SK-N-SH (cell line): ENCODE measurements around the gene PTCD2. TPM values are rescaled to one million over a fixed set of nuclear protein-coding genes. Genes with fewer than 3 reads are reported as not detected.

Experiments used
- CTCF ChIA-PET: fragments of 300-600, 350-600 bp; formaldehyde crosslinking; extraction: SDS; loops from one replicate; lab custom pipeline; 2021; lab: Yijun Ruan, JAX
- POLR2A ChIA-PET: fragments of 350-600 bp; sonication (Branson Sonifier 250); formaldehyde crosslinking; extraction: SDS; loops from one replicate; lab custom pipeline; 2020; ENCODE audit warnings: antibody characterized with exemption, inconsistent platforms; lab: Yijun Ruan, JAX
- DNase-seq: peaks from one replicate; pipeline ENCODE4 v3.0.0; 2012
- H2AFZ ChIP-seq: fragments of 200-600 bp; sonication (generic); 2 replicates; pipeline ENCODE4 v1.8.1; 2016; ENCODE audit warnings: antibody characterized with exemption, mild to moderate bottlenecking, low read depth
- H3F3A ChIP-seq: fragments of 200-600 bp; sonication (generic); replicated peaks from 2 replicates; pipeline ENCODE3; 2016; ENCODE audit warnings: antibody characterized with exemption, mild to moderate bottlenecking; ENCODE audit not compliant: insufficient read depth
- H3K27ac ChIP-seq, 2 experiments: fragments of 200-500 bp in 1 of 2; fragments of 200-600 bp in 1 of 2; sonication (Bioruptor generic) in 1 of 2; sonication (generic), shearing (Covaris generic) in 1 of 2; 2 replicates each; pipeline versions ENCODE4 v1.5.1 to v1.6.1; 2014 to 2016; ENCODE audit warnings: low read depth in 2 of 2, inconsistent platforms in 1 of 2, low read length in 1 of 2, mild to moderate bottlenecking in 1 of 2, mixed read lengths in 1 of 2
- H3K27me3 ChIP-seq: fragments of 200-600 bp; sonication (generic), shearing (Covaris generic); 2 replicates; pipeline ENCODE4 v1.6.1; 2016; ENCODE audit warnings: mixed run types; ENCODE audit not compliant: insufficient read depth
- H3K36me3 ChIP-seq, 2 experiments: fragments of 200-500 bp in 1 of 2; fragments of 200-600 bp in 1 of 2; sonication (Bioruptor generic) in 1 of 2; sonication (generic) in 1 of 2; replicated peaks in 1 of 2; 2 replicates each; pipeline versions ENCODE3 to v1.5.1; 2014 to 2016; ENCODE audit warnings: low read length in 1 of 2, mild to moderate bottlenecking in 1 of 2; ENCODE audit not compliant: insufficient read depth in 2 of 2, control insufficient read depth in 1 of 2
- H3K4me1 ChIP-seq, 2 experiments: fragments of 200-500 bp in 1 of 2; fragments of 200-600 bp in 1 of 2; sonication (Bioruptor generic) in 1 of 2; sonication (generic), shearing (Covaris generic) in 1 of 2; 2 replicates each; pipeline versions ENCODE4 v1.5.1 to v1.6.1; 2014 to 2016; ENCODE audit warnings: low read depth in 1 of 2, low read length in 1 of 2, mixed run types in 1 of 2; ENCODE audit not compliant: insufficient read depth in 2 of 2, control insufficient read depth in 1 of 2
- H3K4me2 ChIP-seq: fragments of 200-600 bp; sonication (generic), shearing (Covaris generic); 2 replicates; pipeline ENCODE4 v1.6.1; 2017; ENCODE audit warnings: mixed run types
- H3K4me3 ChIP-seq, 2 experiments: fragments of 200-500 bp in 1 of 2; fragments of 200-600 bp in 1 of 2; sonication (Bioruptor generic) in 1 of 2; sonication (generic), shearing (Covaris generic) in 1 of 2; 2 replicates each; pipeline versions ENCODE4 v1.5.1 to v1.8.1; 2014 to 2016; ENCODE audit warnings: low read depth in 2 of 2, inconsistent platforms in 1 of 2, low read length in 1 of 2, mild to moderate bottlenecking in 1 of 2, mixed read lengths in 1 of 2, moderate library complexity in 1 of 2
- H3K79me2 ChIP-seq: fragments of 200-600 bp; sonication (generic); 2 replicates; pipeline ENCODE4 v1.8.1; 2017; ENCODE audit warnings: mild to moderate bottlenecking; ENCODE audit not compliant: insufficient read depth
- H3K9ac ChIP-seq: fragments of 200-600 bp; sonication (generic); 2 replicates; pipeline ENCODE4 v1.6.1; 2017; ENCODE audit warnings: mixed run types
- H3K9me2 ChIP-seq: fragments of 200-600 bp; sonication (generic); 2 replicates; pipeline ENCODE4 v1.6.1; 2017; ENCODE audit warnings: mixed run types
- H3K9me3 ChIP-seq: fragments of 200-600 bp; sonication (generic); 2 replicates; pipeline ENCODE4 v1.6.1; 2017; ENCODE audit warnings: mixed run types, mild to moderate bottlenecking, moderate library complexity
- H4K20me1 ChIP-seq: fragments of 200-600 bp; sonication (generic); 2 replicates; pipeline ENCODE4 v1.6.1; 2017; ENCODE audit warnings: mild to moderate bottlenecking, mixed run types; ENCODE audit not compliant: insufficient read depth
- ELF1 ChIP-seq: IDR thresholded peaks from 2 replicates; pipeline ENCODE4 v1.4.0; 2012
- EP300 ChIP-seq, 2 experiments: IDR thresholded peaks; 2 replicates each; pipeline versions ENCODE4 v1.4.0 to v1.6.1; 2012; ENCODE audit warnings: borderline replicate concordance in 1 of 2, low read depth in 1 of 2, low read length in 1 of 2
- FOSL2 ChIP-seq: IDR thresholded peaks from 2 replicates; pipeline ENCODE4 v1.4.0; 2012; ENCODE audit warnings: low read depth, mild to moderate bottlenecking, moderate library complexity, borderline replicate concordance
- FOXJ3 ChIP-seq: sonication (generic); formaldehyde crosslinking; IDR thresholded peaks from 2 replicates; pipeline ENCODE4 v1.5.1; 2020; ENCODE audit warnings: mild to moderate bottlenecking, missing genetic modification reagents
- GATA2 ChIP-seq: sonication (generic); formaldehyde crosslinking; IDR thresholded peaks from 2 replicates; pipeline ENCODE4 v1.5.0; 2020; ENCODE audit warnings: mild to moderate bottlenecking, missing genetic modification reagents
- IRF3 ChIP-seq: fragments of 150-350 bp; IDR thresholded peaks from 2 replicates; pipeline ENCODE4 v1.6.1; 2016; ENCODE audit warnings: mild to moderate bottlenecking, low read depth, low read length
- JUND ChIP-seq: IDR thresholded peaks from 2 replicates; pipeline ENCODE4 v1.4.0; 2012
- MXI1 ChIP-seq: IDR thresholded peaks from 2 replicates; pipeline ENCODE4 v1.6.1; 2012; ENCODE audit warnings: mild to moderate bottlenecking, low read depth, low read length, improper control_type of control experiment
- NFIC ChIP-seq: IDR thresholded peaks from 2 replicates; pipeline ENCODE4 v1.4.0; 2012; ENCODE audit warnings: borderline replicate concordance
- PBX3 ChIP-seq: IDR thresholded peaks from 2 replicates; pipeline ENCODE4; 2012
- RAD21 ChIP-seq: IDR thresholded peaks from 2 replicates; pipeline ENCODE4 v1.6.1; 2012; ENCODE audit warnings: mild to moderate bottlenecking, low read length
- RCOR1 ChIP-seq: fragments of 150-350 bp; IDR thresholded peaks from 2 replicates; pipeline ENCODE4 v1.6.1; 2017; ENCODE audit warnings: antibody characterized with exemption, low read length
- RXRA ChIP-seq: IDR thresholded peaks from 2 replicates; pipeline ENCODE4 v1.4.0; 2012; ENCODE audit warnings: low read depth, mild to moderate bottlenecking, borderline replicate concordance
- SMC3 ChIP-seq: IDR thresholded peaks from 2 replicates; pipeline ENCODE4 v1.6.1; 2012; ENCODE audit warnings: low read depth, low read length, improper control_type of control experiment
- TCF12 ChIP-seq: IDR thresholded peaks from 2 replicates; pipeline ENCODE4 v1.4.0; 2012
- TEAD4 ChIP-seq: IDR thresholded peaks from 2 replicates; pipeline ENCODE4 v1.4.0; 2012; ENCODE audit warnings: mild to moderate bottlenecking, borderline replicate concordance; ENCODE audit not compliant: insufficient read depth
- YY1 ChIP-seq: IDR thresholded peaks from 2 replicates; pipeline ENCODE4 v1.4.0; 2012; ENCODE audit warnings: low read depth, mild to moderate bottlenecking
- WGBS: methylation state at CpG from one replicate; pipeline ENCODE4 v1.1.6; 2017; ENCODE audit warnings: low lambda C conversion rate; 5-methylcytosine and 5-hydroxymethylcytosine counted together
- polyA plus RNA-seq, 3 experiments: library from polyadenylated mRNA; depleted of rRNA; stranded (reverse); fragments of >200 nt; gene quantifications; 2 replicates each; pipeline ENCODE4 v1.2.3, GENCODE V29; 2012
- TF ChIP-seq, protein P1 (sequence below): IDR thresholded peaks from 2 replicates; pipeline ENCODE4 v1.4.0; 2012; ENCODE audit warnings: low read depth, borderline replicate concordance
- TF ChIP-seq, protein P2 (sequence below): IDR thresholded peaks from 2 replicates; pipeline ENCODE4 v1.6.1; 2012; ENCODE audit warnings: mild to moderate bottlenecking, low read depth, low read length, moderate library complexity
- TF ChIP-seq, protein P3 (sequence below): IDR thresholded peaks from 2 replicates; pipeline ENCODE4 v1.4.0; 2012; ENCODE audit warnings: low read depth

The PTCD2 gene
- polyA plus RNA-seq, 1 of the 3 experiments (the other 2 are of a cell fraction): 6.7 TPM

- DNase-seq: no peak
- H3K9ac ChIP-seq: 0 out of 2 replicates have a peak overlapping the region, but pooled peaks have one; percentile 32
- H3K27me3 ChIP-seq: no peaks in the 10 kb centered on the region
- H3K9me2 ChIP-seq: no peaks in the 10 kb centered on the region
- peak overlapping the region; percentile 39 to 76; a peak in 3 of 4 replicates for H3K27ac ChIP-seq
- H3K4me2 ChIP-seq: peak overlapping the region; percentile 15; the same call in 1 of the 2 replicates
- no peaks in the 10 kb centered on the region for H3K9me3 ChIP-seq
- no peaks in the 10 kb centered on the region for H4K20me1 ChIP-seq
- no peaks in the 10 kb centered on the region for H3K79me2 ChIP-seq
- peaks cover 13 to 25% of the 10 kb centered on the region in 2 experiments for H3K36me3 ChIP-seq
- no peak overlapping the region for H3K4me3 ChIP-seq
- 91% methylated on average over 1 of the region's 1 CpG for WGBS
- peak overlapping the region; percentile 65; the same call in 1 of the 2 replicates for H2AFZ ChIP-seq
- peaks cover 10 to 19% of the 10 kb centered on the region in 2 experiments; a peak in 3 of 4 replicates for H3K4me1 ChIP-seq
- TF ChIP-seq ELF1 (no peak), RCOR1 (no peak), YY1 (no peak), SMC3 (no peak), EP300 (IDR thresholded peaks at IDR 0.05; ENCODE audit: borderline replicate concordance in 1 of 2, low read depth in 1 of 2, low read length in 1 of 2) (peak in 1 of 2 experiments; percentile 64; a peak in 1 of 4 replicates), RXRA (no peak; the same call in 1 of the 2 replicates), FOSL2 (peak; percentile 91), RAD21 (no peak), MXI1 (no peak), FOXJ3 (CRISPR knock-in tag) (no peak), IRF3 (no peak), JUND (peak; percentile 87), TCF12 (peak; percentile 73), GATA2 (no peak), TEAD4 (peak; percentile 84), NFIC (0 out of 2 replicates have a peak, but pooled peaks have one; percentile 37), PBX3 (peak; percentile 76)
- TF ChIP-seq, protein P1, sequence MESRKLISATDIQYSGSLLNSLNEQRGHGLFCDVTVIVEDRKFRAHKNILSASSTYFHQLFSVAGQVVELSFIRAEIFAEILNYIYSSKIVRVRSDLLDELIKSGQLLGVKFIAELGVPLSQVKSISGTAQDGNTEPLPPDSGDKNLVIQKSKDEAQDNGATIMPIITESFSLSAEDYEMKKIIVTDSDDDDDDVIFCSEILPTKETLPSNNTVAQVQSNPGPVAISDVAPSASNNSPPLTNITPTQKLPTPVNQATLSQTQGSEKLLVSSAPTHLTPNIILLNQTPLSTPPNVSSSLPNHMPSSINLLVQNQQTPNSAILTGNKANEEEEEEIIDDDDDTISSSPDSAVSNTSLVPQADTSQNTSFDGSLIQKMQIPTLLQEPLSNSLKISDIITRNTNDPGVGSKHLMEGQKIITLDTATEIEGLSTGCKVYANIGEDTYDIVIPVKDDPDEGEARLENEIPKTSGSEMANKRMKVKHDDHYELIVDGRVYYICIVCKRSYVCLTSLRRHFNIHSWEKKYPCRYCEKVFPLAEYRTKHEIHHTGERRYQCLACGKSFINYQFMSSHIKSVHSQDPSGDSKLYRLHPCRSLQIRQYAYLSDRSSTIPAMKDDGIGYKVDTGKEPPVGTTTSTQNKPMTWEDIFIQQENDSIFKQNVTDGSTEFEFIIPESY: no peak
- TF ChIP-seq, protein P2, sequence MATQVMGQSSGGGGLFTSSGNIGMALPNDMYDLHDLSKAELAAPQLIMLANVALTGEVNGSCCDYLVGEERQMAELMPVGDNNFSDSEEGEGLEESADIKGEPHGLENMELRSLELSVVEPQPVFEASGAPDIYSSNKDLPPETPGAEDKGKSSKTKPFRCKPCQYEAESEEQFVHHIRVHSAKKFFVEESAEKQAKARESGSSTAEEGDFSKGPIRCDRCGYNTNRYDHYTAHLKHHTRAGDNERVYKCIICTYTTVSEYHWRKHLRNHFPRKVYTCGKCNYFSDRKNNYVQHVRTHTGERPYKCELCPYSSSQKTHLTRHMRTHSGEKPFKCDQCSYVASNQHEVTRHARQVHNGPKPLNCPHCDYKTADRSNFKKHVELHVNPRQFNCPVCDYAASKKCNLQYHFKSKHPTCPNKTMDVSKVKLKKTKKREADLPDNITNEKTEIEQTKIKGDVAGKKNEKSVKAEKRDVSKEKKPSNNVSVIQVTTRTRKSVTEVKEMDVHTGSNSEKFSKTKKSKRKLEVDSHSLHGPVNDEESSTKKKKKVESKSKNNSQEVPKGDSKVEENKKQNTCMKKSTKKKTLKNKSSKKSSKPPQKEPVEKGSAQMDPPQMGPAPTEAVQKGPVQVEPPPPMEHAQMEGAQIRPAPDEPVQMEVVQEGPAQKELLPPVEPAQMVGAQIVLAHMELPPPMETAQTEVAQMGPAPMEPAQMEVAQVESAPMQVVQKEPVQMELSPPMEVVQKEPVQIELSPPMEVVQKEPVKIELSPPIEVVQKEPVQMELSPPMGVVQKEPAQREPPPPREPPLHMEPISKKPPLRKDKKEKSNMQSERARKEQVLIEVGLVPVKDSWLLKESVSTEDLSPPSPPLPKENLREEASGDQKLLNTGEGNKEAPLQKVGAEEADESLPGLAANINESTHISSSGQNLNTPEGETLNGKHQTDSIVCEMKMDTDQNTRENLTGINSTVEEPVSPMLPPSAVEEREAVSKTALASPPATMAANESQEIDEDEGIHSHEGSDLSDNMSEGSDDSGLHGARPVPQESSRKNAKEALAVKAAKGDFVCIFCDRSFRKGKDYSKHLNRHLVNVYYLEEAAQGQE: no peak
- TF ChIP-seq, protein P3, sequence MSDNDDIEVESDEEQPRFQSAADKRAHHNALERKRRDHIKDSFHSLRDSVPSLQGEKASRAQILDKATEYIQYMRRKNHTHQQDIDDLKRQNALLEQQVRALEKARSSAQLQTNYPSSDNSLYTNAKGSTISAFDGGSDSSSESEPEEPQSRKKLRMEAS: peak; percentile 48
- ChIA-PET CTCF (interaction anchor here (3.5 to 5.4 kb wide), 3 partner anchors 8 to 456 kb away, joined by 25 to 64 read pairs (median 36); partner anchors contain the start of gene TNPO1), POLR2A (no interaction called here)
- H3F3A ChIP-seq: no peaks in the 10 kb centered on the region
Observed at GRCh38 chr5:72363166-72363802, 43.1 kb downstream of the PTCD2 start.
